Esophagus muscularis mucosa (tissue), 4 donors: ENCODE results near the gene SPOCK1. TPM values are rescaled to one million over a fixed set of nuclear protein-coding genes. Genes with fewer than 3 reads are reported as not detected.

Experiments used
- DNase-seq: peaks from one replicate; pipeline ENCODE4 v3.0.0-alpha.2; 2017; ENCODE audit errors: extremely low spot score
- H3K27ac ChIP-seq, 4 donors: fragments of 200-600 bp; sonication (generic); replicated peaks in 1 of 4; 1 replicate in 3 of 4; 2 replicates in 1 of 4; pipeline ENCODE4 v1.5.1; 2016 to 2019; ENCODE audit warnings: mild to moderate bottlenecking in 1 of 4
- H3K27me3 ChIP-seq, 4 donors: fragments of 200-600 bp; sonication (generic); one replicate each; pipeline versions ENCODE4 v1.5.1 to v1.6.0; 2016 to 2019
- H3K36me3 ChIP-seq, 4 donors: fragments of 200-600 bp; sonication (generic); one replicate each; pipeline ENCODE4 v1.5.1; 2016 to 2019
- H3K4me1 ChIP-seq, 4 donors: fragments of 200-600 bp; sonication (generic); one replicate each; pipeline ENCODE4 v1.5.1; 2016 to 2019
- H3K4me3 ChIP-seq, 4 donors: fragments of 200-600 bp; sonication (generic); 1 replicate in 2 of 4; 2 replicates in 2 of 4; pipeline ENCODE4 v1.5.1; 2016 to 2019; ENCODE audit warnings: mild to moderate bottlenecking in 4 of 4, moderate library complexity in 1 of 4
- H3K9me3 ChIP-seq, 4 donors: fragments of 200-600 bp; sonication (generic); 1 replicate in 3 of 4; 2 replicates in 1 of 4; pipeline ENCODE4 v1.5.1; 2016 to 2019
- CTCF ChIP-seq, 3 experiments: fragments of 200-600 bp in 2 of 3; fragments of 450-650 bp in 1 of 3; sonication (generic) in 2 of 3; IDR thresholded peaks; one replicate each; pipeline ENCODE4 v1.5.1; 2017 to 2019; ENCODE audit warnings: antibody characterized with exemption in 3 of 3, mild to moderate bottlenecking in 2 of 3, moderate library complexity in 1 of 3
- EP300 ChIP-seq: sonication (generic); formaldehyde crosslinking; IDR thresholded peaks from one replicate; pipeline ENCODE4 v1.6.1; 2017; ENCODE audit warnings: antibody characterized with exemption
- POLR2A ChIP-seq: fragments of 450-650 bp; IDR thresholded peaks from one replicate; pipeline ENCODE4 v1.6.1; 2017; ENCODE audit warnings: antibody characterized with exemption, moderate library complexity, mild to moderate bottlenecking, low read depth
- POLR2AphosphoS5 ChIP-seq, 2 donors: sonication (generic); formaldehyde crosslinking; IDR thresholded peaks; one replicate each; pipeline ENCODE4 v1.6.1; 2017; ENCODE audit warnings: antibody characterized with exemption in 2 of 2
- WGBS: methylation state at CpG from one replicate; pipeline ENCODE4 v1.1.5; 2018; 5-methylcytosine and 5-hydroxymethylcytosine counted together
- intact Hi-C: fragments of 100-400 bp; cut with DNase I; formaldehyde crosslinking; loops from one replicate; pipeline ENCODE4 v1.15.1; 2023
- total RNA-seq, 4 donors: library from RNA; depleted of rRNA; stranded (reverse); fragments of >200 nt; gene quantifications; one replicate each; pipeline versions ENCODE4 v1.1.0 to v1.2.1, GENCODE V29; 2016

SPOCK1 gene
- total RNA-seq, 4 donors from 2014 or later, result 39.0 to 52.4 (median 45.6) TPM

DNA sequence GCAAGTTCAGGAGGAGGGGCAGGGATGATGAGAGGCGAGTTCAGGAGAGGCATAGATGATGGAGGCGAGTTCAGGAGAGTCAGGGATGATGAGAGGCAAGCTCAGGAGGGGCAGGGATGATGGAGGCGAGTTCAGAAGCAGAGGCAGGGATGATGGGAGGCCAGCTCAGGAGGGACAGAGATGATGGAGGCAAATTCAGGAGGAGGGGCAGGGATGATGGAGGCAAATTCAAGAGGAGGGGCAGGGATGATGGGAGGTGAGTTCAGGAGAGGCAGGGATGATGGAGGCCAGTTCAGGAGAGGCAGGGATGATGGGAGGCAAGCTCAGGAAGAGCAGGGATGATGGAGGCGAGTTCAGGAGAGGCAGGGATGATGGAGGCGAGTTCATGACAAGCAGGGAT is 17.8 kb upstream of the SPOCK1 start:
- DNase-seq, result peak; percentile 82
- TF ChIP-seq POLR2A (no peak), EP300 (no peak), CTCF (IDR thresholded peaks at IDR 0.05) (no peak), POLR2AphosphoS5 (IDR thresholded peaks at IDR 0.05) (no peak)
- Histone ChIP-seq H3K27me3 (peaks cover 0 to 8% (median 0%) of the 10 kb centered on the region in 4 donors), H3K4me1 (no peaks in the 10 kb centered on the region), H3K9me3 (no peaks in the 10 kb centered on the region), H3K4me3 (no peak overlapping the region), H3K27ac (no peak overlapping the region), H3K36me3 (no peaks in the 10 kb centered on the region)
- 75% methylated on average over 5 of the region's 5 CpGs for WGBS
- intact Hi-C loops, result no loop called here

DNA sequence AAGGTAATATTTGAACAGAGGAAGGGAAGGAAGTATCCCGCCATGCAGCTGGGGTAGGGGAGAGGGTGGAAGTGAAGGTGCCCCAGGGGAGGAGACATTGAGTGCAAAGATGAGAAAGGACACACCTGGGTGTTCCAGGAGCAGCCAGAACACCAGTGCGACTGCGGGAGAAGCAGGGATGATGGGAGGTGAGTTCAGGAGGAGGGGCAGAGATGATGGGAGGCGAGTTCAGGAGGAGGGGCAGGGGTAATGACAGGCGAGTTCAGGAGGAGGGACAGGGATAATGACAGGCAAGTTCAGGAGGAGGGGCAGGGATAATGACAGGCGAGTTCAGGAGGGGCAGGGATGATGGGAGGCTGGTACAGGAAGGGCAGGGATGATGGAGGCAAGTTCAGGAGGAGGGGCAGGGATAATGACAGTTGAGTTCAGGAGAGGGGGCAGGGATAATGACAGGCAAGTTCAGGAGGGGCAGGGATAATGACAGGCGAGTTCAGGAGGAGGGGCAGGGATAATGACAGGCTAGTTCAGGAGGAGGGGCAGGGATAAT is 17.2 kb upstream of the SPOCK1 start:
- Histone ChIP-seq H3K27ac (no peak overlapping the region), H3K4me3 (no peak overlapping the region), H3K27me3 (peaks cover 0 to 8% (median 0%) of the 10 kb centered on the region in 4 donors), H3K9me3 (no peaks in the 10 kb centered on the region), H3K4me1 (no peaks in the 10 kb centered on the region), H3K36me3 (no peaks in the 10 kb centered on the region)
- intact Hi-C loops, result no loop called here
- no peak for DNase-seq
- WGBS, result 26% methylated on average over 7 of the region's 7 CpGs
- no peak for TF ChIP-seq POLR2AphosphoS5 (IDR thresholded peaks at IDR 0.05)
- no peak for TF ChIP-seq CTCF (IDR thresholded peaks at IDR 0.05)
- TF ChIP-seq EP300, result no peak
- no peak for TF ChIP-seq POLR2A

DNA sequence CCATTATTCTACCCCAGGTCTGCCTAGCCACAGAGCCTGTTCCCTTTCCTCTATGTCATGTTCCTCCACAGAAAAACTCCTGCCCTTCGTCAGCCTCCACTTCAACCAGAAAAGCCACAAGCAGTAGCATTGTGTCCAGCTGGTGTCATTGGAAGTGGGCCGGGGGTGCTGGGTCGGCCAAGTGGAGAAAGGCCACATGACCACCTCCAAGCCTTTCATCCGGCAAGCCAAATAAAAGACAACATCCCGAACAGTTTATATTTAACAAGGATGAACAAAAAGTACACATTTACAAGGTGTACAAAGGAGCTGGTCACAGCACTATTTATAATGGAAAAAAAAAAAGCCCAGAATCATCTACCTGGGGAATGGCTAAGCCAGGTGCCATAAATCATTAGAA is 16.1 kb upstream of the SPOCK1 start:
- TF ChIP-seq CTCF (IDR thresholded peaks at IDR 0.05) (no peak), EP300 (no peak), POLR2AphosphoS5 (IDR thresholded peaks at IDR 0.05) (no peak), POLR2A (no peak)
- no peak for DNase-seq
- 71% methylated on average over 5 of the region's 5 CpGs for WGBS
- no peak overlapping the region for H3K27ac ChIP-seq
- intact Hi-C loops, result no loop called here
- no peaks in the 10 kb centered on the region for H3K36me3 ChIP-seq
- no peaks in the 10 kb centered on the region for H3K4me1 ChIP-seq
- H3K27me3 ChIP-seq, result peaks cover 0 to 8% (median 0%) of the 10 kb centered on the region in 4 donors
- H3K9me3 ChIP-seq, result no peaks in the 10 kb centered on the region
- no peak overlapping the region for H3K4me3 ChIP-seq

DNA sequence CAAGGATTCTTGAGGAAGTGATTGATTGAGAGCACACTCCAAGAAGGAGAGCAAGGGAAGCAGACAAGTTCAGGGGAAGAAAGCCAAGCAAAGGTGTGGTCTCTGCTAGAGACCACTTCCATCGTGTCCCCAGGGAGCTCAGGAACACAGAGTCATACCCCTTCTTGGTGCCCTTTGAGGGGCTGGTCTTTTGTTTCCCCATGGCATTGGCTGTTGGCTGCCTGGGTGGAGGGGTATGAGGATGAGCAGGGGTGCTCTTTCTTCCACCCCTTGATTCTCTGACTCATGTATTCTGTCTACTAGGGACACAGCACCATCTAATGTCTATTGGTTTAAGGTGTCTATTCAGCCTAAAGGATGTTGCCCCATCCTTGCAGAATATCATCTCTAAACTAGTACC is 11.5 kb upstream of the SPOCK1 start:
- Histone ChIP-seq H3K4me3 (no peak overlapping the region), H3K36me3 (no peaks in the 10 kb centered on the region), H3K27me3 (peaks cover 0 to 8% (median 0%) of the 10 kb centered on the region in 4 donors), H3K27ac (no peak overlapping the region), H3K9me3 (no peaks in the 10 kb centered on the region), H3K4me1 (no peaks in the 10 kb centered on the region)
- 64% methylated on average over 1 of the region's 1 CpG for WGBS
- intact Hi-C loops, result no loop called here
- DNase-seq, result peak; percentile 75
- TF ChIP-seq CTCF (IDR thresholded peaks at IDR 0.05) (no peak), EP300 (no peak), POLR2AphosphoS5 (IDR thresholded peaks at IDR 0.05) (no peak), POLR2A (no peak)

DNA sequence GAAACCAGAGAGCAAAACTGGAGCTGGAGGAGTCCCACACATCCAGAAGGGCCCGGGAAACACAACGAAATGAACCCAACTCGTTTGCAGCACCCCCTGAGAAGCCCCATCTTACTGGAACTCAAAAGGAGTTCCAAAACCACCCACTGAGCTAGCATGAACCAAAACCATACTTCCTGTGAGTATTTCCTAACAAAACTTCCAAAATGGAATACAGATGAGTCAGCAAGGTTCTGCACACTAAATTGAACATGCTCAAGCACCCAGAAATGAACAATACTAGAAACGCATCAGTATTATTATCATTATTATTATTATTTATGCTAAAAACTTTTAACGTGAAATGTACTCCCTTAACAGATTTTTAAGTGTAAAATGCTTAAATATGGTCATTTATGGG is 8.0 kb upstream of the SPOCK1 start:
- peaks cover 0 to 7% (median 0%) of the 10 kb centered on the region in 4 donors for H3K27me3 ChIP-seq
- no peak for DNase-seq
- no peak overlapping the region for H3K4me3 ChIP-seq
- intact Hi-C loops, result loop anchor here (10.0 kb wide), 1 partner anchor 702 kb away; no protein-coding TSS in a partner anchor
- WGBS, result 78% methylated on average over 5 of the region's 5 CpGs
- no peaks in the 10 kb centered on the region for H3K36me3 ChIP-seq
- TF ChIP-seq CTCF (IDR thresholded peaks at IDR 0.05) (no peak), EP300 (no peak), POLR2AphosphoS5 (IDR thresholded peaks at IDR 0.05) (no peak), POLR2A (no peak)
- H3K9me3 ChIP-seq, result no peaks in the 10 kb centered on the region
- no peak overlapping the region for H3K27ac ChIP-seq
- no peaks in the 10 kb centered on the region for H3K4me1 ChIP-seq
